DMS153 treated with DMSO at 0.1 percent for 48 hours (cell line): ENCODE results near the gene TAS2R38.
"Not testable (repeated sequence)": the region's sequence is repeated elsewhere in the genome, so short reads cannot be mapped to it uniquely, and the experiment has no call there.

Experiments used
- DNase-seq: peaks from one replicate; lab custom pipeline; 2025; ENCODE audit not compliant: unreplicated experiment; lab: John Stamatoyannopoulos, UW

Gene TAS2R38

DNA sequence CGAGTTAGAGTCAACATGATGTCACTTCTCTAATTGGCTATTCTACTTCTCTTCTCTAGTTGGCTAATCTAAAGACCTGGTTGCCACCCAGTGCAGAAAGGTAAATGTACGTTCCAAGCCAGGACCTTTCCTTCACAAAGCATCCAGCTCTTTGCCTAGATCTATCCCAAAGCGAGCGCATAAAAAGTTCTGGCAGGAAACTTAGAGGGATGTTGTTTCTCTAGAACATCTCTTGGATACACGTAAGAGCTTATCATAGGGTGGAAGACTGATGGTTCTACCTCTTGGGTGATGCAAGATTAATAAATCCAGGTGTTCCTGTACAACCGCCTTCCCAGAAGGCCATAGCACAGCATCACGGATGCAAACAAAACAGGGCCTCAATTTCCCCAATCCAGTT, at the start of gene TAS2R38:
TAS2R38 (minus strand) TSS at position 101 of the 400 bp plus-strand sequence; CDS start at position 17, 84 bp downstream.
- no peak for DNase-seq

DNA sequence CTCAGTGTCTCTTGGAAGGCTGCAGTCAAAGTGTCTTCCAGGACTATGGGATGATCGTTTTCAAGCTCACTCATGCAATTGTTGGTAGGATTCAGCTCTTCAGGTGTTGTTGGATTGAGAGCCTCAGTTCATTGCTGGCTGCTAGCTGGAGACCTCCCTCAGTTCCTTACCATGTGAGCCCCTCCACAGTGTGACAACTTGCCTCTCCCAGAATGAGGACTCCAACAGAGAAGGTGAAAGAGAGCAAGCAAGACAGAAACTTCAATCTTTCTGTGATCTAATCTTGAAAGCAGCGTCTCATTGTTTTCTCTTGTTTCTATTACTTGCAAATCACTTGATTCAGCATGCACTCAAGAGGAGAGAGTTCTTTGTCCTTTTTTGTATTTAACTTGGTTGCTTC, 44.6 kb upstream of the TAS2R38 start:
- DNase-seq: no peak

DNA sequence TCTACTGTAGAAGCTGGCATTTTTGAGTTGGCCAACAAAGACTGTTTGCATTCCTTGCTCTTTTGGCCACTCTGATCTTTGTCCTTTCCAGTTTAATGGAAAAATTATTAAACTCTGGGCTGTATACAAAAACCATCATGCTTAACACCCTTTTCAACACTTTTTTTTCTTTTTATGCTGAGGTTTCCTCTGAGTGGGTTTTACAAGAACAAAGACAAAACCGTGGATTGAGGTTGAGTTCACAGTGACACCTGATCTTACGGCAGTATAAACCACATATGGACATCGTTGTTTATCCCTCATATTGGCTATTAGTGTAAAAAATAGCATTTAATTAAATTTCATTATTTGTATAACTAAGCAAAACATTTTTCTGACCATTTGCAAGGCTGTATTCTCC, 43.9 kb upstream of the TAS2R38 start:
- DNase-seq: no peak

DNA sequence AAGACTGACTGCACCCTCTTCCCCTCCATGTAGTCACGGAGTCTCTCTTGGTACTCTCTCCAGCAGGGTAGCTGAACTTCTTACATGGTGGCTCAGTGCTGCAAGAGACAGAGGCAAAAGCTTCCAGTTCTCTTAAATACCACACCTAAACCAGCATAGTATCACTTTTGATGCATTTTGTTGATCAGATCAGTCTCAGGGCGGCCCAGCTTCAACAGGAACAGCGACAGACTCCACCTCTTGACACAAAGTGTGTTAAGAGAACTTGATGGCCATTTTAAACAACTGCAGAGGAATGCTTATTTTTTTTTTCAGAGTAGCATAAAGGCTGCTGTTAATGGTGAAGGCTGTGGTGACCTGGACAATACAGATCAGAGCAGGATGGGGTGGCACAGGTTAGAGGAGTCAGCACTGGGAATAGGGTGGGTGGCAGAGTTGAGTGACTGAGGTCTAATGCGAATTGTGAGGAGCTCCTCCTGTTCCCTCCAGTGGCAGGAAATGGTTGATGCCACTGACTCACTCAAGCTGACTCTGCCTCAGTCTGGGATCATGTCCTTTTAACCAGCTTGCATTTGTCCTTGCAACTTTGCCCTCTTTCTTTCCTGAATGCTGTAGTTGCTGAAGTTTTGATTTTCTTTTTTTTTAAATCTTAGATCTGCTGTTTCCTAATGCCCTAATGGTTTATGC, 39.4 kb upstream of the TAS2R38 start:
- DNase-seq: no peak

- no peak for DNase-seq
These were observed 37.5 kb upstream of the TAS2R38 start for GRCh38 chr7:142010952-142011548.

DNA sequence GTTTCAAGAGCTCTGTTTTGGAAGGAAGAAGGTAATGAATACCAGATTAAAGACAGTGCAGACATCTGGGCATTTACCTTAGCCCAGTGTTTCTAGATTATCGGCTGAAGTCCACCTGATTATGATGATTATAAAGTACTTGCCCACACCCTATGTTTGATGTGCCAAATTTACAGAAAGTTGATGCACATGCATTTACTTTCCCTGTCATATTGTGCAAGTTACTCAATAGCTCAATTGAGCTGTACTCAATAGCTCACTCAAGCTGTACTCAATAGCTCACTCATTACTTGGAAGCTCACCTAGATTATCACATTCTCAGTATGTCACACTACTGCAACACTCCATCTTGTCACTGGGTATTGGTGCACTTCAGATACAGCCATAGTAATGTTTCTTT, 35.6 kb upstream of the TAS2R38 start:
- DNase-seq: no peak

DNA sequence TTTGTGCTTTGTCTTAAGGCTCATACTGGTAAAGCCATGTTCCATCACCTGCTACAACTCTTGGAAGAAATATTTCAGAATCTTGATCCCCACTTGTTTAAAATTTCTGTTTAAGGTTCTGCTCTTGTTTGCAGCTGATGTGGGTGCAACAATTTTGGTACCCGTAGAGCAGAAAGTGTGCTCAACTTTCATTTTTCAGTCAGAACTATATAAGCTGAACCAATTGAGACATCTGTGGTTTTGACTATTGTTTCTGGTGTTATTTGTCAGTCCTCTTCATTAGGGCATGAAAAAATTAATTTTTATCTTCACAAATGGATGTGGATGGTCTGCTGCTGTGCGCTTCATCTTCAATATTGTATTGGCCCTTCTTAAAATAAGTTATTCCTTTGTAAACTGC, 33.0 kb upstream of the TAS2R38 start:
- DNase-seq: no peak

DNA sequence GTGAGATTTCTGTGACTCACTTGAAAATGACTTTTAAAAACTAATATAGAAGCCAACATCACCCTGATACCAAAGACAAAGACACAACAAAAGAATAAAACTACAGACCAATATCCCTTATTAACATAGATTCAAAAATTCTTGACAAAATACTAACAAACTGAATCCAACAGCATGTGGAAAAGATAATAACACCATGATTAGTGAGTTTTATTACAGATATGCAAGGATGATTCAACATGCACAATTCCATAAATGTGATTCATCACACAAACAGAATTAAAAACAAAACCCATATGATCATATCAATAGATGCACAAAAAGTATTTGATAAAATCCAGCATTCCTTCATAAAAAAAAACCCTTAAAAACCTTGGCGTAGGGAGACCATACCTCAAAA, 28.6 kb upstream of the TAS2R38 start:
- no peak for DNase-seq

- DNase-seq: no peak
These were observed 27.7 kb upstream of the TAS2R38 start for GRCh38 chr7:142001163-142001874.

GRCh38 chr7:142000244-142000643, 26.7 kb upstream of the TAS2R38 start:
- DNase-seq: no peak

DNA sequence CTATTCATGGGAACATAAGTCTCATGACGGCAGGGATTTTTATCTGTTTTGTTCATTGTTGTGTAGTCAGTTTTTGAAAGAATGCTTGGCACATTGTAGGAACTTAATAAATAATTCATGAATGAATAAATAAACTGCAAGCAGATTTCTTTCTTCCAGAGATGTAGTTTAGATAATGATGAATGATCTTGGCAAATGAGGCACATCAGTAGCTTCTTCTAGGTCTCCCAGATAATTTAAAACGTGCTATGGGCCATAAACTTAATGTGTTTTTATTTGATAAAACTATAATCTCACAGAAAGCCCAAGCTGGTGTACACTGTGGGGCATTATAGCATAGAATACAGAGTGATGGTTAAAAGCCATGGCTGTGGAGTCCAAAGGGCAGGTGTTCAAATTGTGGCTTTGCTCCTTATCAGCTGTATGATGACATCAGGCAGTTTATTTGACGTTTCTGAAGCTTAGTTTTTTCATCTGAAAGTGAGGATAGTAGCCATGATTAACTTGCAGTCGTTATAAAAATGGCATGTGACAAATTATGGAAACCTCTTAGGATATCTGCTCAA, 25.6 kb upstream of the TAS2R38 start:
- peak; percentile 93 for DNase-seq

- no peak for DNase-seq
These were observed 19.8 kb upstream of the TAS2R38 start for GRCh38 chr7:141993354-141993753.

- DNase-seq: no peak
These were observed 19.1 kb upstream of the TAS2R38 start for GRCh38 chr7:141992688-141993087.

DNA sequence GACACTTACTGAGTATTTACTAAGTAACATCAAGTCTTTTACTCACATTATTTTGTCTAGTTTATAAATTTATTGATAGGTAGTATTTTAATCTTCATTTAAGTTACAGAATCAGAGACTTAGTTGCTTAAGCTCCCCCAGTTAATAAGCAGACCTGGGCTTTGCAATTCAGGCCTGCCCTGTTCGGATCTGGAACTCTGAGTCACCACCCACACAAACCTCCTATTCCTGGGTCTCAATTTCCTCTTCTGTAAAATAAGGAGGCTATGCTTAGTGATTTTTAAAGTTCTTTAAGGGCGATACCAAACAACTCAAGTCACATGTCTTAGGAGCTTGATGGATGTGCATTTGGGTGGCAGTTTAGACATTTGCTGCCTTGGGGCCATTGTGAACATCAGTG, 18.6 kb upstream of the TAS2R38 start:
- no peak for DNase-seq

- no peak for DNase-seq
These were observed 17.6 kb upstream of the TAS2R38 start for GRCh38 chr7:141991140-141991539.

GRCh38 chr7:141990011-141990725, 16.6 kb upstream of the TAS2R38 start:
- DNase-seq: no peak

- DNase-seq: not testable (repeated sequence)
These were observed 14.2 kb upstream of the TAS2R38 start for GRCh38 chr7:141987803-141988202.

DNA sequence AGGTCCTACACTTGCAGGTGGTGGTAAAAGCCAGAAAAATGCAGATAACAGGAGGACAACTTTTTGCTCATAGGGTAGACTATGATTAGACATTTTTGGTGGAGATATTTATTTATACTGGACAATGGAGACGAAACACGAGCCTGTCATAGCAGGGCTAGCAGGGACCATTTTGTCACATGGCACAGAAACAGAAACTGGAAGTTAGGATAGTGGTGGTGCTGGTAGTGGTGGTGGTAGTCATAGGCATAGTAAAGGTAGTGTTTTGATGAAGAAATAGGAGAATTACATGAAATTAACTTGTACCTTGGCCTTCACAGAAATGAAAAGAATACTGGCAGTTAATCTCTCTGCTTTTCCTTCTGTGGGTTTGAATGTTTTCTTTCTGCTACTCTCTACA, 13.3 kb upstream of the TAS2R38 start:
- no peak for DNase-seq

DNA sequence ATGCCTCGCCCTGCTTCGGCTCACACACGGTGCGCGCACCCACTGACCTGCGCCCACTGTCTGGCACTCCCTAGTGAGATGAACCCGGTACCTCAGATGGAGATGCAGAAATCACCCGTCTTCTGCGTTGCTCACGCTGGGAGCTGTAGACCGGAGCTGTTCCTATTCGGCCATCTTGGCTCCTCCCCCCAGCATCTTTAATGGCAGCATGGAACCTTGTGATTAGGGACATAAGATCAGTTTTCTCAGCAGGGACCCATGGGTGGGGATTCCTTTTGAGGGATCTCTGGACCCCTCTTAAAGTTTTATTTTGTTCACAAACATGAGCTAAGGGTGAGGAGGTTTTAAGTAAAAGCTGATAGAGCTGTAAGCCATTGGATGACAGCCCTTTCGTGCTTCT, 12.4 kb upstream of the TAS2R38 start:
- not testable (repeated sequence) for DNase-seq

GRCh38 chr7:141979568-141979967, 6.0 kb upstream of the TAS2R38 start:
- DNase-seq: no peak

- no peak for DNase-seq
These were observed 4.8 kb upstream of the TAS2R38 start for GRCh38 chr7:141978351-141978750.
